KOPT-K1 (cell line): ENCODE data around the gene DAAM2.

Experiments
- H3K27ac ChIP-seq: fragments of 200-600 bp; sonication (generic); 2 replicates; pipeline ENCODE4 v1.5.1; 2016; ENCODE audit warnings: antibody characterized with exemption, mild to moderate bottlenecking, low read depth, low read length; ENCODE audit not compliant: poor library complexity, severe bottlenecking
- H3K36me3 ChIP-seq: fragments of 200-600 bp; sonication (generic); 2 replicates; pipeline ENCODE4 v1.5.1; 2017; ENCODE audit warnings: antibody characterized with exemption, mild to moderate bottlenecking, low read length, moderate library complexity; ENCODE audit not compliant: insufficient read depth
- H3K9me3 ChIP-seq: fragments of 200-600 bp; sonication (generic); 2 replicates; pipeline ENCODE4 v1.5.1; 2017; ENCODE audit warnings: antibody characterized with exemption, low read length, mild to moderate bottlenecking; ENCODE audit not compliant: insufficient read depth, poor library complexity, severe bottlenecking

Gene DAAM2

DNA sequence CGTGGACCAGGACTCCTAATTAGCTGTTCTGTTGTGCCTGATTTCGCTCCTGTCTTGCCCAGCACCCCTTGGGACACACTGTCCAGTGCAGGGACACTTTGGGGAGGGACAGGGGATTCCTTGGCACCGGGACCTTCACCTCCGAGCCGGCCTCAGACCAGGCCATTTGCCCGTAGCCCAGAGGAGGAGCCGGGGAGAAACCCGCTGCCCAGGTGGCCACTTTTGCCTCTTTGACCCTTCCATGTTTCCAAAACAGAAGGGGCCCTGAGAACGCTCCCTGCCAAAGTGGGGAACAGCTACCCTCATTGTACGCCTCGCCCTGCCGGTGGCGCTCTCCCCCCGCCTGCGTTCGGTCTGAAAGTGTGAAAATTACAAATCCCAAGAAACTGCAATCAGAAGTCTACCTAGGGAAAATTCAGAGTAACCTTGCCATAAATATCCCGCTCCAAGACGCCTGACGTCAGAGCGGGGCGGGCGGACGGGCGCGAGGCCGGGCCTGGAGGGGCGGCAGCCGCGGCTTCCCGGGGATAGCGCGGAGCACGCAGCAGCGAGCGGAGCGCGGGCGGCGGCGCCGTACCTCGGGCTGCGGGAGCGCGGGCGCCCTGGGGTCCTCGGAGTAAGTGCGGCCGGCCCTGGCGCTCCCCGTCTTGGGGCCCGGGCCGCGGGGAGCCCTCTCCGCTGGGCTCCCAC, at the start of gene DAAM2:
Gene DAAM2 (plus strand): TSS at position 527 of the 690 bp plus-strand sequence. CDS start 63,927 bp downstream, outside the sequence.
- Histone ChIP-seq H3K9me3 (no peaks in the 10 kb centered on the region), H3K27ac (no peak within 1 kb of the TSS), H3K36me3 (no peaks in the 10 kb centered on the region)

DNA sequence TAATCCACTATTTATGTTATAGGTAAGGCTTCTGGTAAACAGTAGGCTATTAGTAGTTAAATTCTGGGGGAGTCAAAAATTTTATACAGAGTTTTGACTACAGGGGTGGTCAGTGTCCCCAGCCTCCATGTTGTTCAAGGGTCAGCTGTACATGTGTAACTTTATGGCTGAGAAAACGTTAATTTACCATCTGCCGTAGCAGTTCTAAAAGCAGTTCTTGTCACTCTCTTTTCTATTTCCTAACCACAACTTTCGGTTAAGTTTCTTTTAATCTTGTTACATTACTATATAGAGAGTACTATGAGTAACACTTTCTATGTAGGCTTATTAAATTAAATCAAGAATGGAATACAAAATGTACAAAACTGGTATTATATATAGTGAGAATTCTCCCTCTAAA, 45.4 kb upstream of the DAAM2 start:
- Histone ChIP-seq H3K27ac (no peak overlapping the region), H3K9me3 (no peaks in the 10 kb centered on the region), H3K36me3 (no peaks in the 10 kb centered on the region)

DNA sequence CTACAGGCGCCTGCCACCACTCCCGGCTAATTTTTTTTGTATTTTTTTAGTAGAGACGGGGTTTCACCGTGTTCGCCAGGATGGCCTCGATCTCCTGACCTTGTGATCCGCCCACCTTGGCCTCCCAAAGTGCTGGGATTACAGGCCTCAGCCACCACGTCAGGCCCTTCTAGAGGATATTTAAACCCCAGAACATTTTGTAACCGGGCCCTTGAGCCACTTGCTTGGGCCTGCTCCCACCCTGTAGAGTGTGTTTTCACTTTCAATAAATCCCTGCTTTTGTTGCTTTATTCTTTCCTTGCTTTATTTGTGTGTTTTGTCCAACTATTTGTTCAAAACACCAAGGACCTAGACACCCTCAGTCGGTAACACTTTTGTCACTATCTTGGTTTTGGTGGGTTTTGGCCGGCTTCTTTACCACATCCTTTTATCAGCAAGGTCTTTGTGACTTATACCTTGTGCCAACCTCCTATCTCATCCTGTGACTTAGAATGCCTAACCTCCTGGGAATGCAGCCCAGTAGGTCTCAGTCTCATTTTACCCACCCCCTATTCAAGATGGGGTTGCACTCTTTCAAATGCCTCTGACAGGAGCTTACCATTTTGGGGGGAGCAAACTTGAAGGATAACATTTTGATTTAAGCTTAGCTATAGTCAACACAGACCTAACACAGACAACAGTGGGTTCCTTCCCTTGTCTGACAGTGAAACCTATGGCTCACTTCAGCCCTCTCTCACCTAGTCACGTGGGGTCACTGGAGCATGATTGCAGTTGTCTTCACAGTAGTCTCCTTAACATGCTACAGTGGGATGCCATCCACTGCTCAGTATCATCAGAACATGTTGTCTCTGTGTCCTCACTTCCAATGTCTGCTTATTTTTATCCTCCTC, 39.1 kb upstream of the DAAM2 start:
- Histone ChIP-seq H3K27ac (no peak overlapping the region), H3K9me3 (no peaks in the 10 kb centered on the region), H3K36me3 (no peaks in the 10 kb centered on the region)

DNA sequence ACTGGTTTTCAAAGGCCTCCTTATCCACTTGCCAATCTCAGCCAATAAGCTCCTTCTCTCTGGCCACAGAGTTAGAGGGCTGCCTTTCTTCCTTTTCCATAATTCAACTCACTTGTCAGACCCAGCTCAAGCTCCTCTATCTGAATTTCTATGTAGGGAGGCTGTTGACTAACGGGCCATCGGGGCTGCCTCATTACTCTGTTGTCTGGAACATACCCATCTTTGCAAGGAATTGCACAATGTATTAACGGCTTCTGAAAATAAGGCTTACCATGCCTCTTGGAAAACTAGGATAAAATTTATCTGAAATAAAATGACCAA, 38.5 kb upstream of the DAAM2 start:
- no peaks in the 10 kb centered on the region for H3K9me3 ChIP-seq
- H3K27ac ChIP-seq = no peak overlapping the region
- H3K36me3 ChIP-seq = no peaks in the 10 kb centered on the region

DNA sequence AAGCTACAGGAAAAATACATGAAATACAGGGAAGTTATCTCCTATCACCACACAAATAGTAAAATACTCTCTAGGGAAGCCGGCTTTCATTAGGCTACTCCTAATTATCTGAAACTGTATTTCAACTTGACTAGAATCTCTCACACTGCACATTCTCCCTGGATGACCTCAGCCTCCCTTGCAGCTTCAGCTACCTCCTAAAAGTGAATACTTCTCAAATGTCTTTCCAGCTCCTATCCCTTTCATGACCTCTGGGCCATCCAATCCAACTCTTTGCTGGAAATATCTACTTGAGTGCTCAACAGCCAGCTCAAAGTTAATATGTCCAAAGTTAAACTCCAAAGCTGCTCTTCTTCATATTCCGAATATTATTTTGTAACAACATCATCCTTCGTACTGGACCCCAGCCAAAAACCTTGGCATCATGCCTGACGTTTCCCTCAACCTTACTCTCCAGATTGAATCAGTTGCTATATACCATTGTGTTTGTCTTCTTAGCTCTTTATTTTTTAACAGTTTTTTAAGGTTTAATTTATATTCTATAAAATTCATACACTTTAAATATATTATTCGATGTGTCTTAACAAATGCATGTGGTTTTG, 37.6 kb upstream of the DAAM2 start:
- Histone ChIP-seq H3K9me3 (no peaks in the 10 kb centered on the region), H3K27ac (no peak overlapping the region), H3K36me3 (no peaks in the 10 kb centered on the region)

DNA sequence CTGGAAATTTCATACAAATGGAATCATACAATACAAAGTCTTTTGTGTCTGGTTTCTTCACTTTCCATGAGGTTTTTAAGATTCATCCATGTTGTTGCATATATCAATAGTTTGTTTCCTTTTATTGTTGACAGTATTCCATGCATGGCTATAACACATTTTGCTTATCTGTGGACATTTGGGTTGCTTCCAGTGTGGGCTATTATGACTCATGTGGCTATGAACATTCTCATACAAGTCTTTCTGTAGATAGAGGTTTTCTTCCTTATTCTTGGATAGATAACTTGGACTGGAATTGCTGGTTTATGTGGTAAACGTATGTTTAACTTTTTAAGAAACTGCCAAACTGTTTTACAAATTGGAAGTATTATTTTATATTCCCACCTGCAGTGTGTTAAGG, 36.9 kb upstream of the DAAM2 start:
- no peaks in the 10 kb centered on the region for H3K9me3 ChIP-seq
- no peak overlapping the region for H3K27ac ChIP-seq
- no peaks in the 10 kb centered on the region for H3K36me3 ChIP-seq

DNA sequence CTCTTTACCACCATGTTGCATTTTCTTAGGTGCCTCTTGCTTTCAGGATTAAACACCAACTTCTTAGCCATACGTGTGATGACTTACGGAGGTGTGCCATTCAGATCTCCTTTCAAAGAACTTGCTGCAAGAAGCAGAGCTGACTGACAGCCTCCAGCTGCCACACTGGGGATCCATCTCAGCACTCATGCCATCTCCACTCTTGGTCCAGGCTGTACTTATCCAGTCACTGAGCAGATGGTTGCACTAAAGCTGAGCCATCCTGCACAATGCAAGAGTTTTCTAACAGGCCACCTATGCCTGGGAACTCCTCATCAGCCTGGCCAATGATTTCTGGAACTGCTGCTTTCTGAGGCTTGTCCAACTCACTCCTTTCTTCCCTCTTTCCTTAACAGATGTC, 35.6 kb upstream of the DAAM2 start:
- no peaks in the 10 kb centered on the region for H3K36me3 ChIP-seq
- H3K9me3 ChIP-seq = no peaks in the 10 kb centered on the region
- H3K27ac ChIP-seq = no peak overlapping the region

DNA sequence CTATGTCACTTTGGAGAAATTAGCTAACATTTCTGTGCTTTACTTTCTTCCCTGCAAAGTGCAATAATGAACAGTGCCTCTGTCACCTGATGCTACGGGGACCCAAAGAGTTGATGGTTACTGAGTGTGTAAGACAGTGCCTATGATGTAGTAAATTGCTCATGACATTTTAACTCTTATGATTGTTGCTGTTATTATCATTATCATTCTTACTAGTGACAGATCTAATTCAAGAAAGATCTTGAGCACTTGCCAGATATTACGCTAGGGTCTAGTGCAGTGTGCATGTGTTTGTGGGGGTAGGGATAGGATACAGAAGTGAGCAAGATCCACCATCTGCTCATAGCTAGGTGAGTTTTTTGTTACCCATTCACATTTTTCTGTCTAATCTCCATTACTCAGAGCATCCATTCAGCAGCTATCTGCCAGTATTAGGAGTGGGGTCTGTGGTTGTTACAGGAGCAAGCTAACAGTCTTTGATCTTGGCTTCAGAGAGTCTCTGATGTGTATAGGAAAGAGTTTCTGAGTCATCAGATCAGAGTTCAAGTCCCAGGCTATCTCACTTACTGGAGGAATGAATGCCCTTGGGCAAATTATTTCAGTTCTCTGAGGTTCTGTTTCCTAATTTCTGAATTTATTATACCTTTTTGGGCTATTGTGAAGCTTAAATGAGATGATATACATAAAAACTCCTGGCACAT, 33.1 kb upstream of the DAAM2 start:
- H3K9me3 ChIP-seq = no peaks in the 10 kb centered on the region

DNA sequence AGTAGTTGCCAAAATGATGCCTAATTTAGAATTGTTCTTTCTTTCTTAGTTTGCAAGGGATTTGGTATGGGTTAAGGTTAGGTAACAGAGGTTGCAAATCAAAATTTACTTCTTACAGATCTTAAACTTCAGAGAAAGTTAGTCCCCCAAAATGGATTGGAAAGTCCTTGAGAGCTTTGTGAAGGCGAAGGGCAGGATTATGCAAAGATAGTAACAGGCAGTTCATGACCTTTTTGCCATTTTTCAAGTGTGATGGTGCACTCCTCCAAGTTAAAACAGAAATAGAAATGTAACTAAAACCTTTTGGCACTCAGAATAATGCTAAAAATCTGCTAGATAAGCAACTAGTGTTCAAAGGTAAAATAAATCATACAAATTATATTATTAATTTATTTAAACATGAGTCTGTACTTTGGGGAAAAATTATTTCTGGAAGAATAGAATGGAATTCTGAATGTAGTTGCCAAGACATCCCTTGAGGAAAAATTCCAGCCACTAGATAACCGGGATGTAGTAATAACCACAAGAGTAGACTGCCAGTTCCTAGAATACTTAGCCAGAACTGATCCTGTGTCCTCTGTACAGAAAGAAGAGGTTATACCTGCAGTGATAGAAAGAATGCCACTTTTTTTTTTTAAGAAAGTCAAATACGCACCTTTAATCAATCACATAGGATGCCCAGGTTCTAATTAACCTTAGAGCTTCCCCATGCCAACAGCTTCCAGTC, 31.8 kb upstream of the DAAM2 start:
- no peak overlapping the region for H3K27ac ChIP-seq
- no peaks in the 10 kb centered on the region for H3K36me3 ChIP-seq
- no peaks in the 10 kb centered on the region for H3K9me3 ChIP-seq

More for the DNA sequence above, 33.1 kb upstream of the DAAM2 start:
- Histone ChIP-seq H3K36me3 (no peaks in the 10 kb centered on the region), H3K27ac (no peak overlapping the region)

DNA sequence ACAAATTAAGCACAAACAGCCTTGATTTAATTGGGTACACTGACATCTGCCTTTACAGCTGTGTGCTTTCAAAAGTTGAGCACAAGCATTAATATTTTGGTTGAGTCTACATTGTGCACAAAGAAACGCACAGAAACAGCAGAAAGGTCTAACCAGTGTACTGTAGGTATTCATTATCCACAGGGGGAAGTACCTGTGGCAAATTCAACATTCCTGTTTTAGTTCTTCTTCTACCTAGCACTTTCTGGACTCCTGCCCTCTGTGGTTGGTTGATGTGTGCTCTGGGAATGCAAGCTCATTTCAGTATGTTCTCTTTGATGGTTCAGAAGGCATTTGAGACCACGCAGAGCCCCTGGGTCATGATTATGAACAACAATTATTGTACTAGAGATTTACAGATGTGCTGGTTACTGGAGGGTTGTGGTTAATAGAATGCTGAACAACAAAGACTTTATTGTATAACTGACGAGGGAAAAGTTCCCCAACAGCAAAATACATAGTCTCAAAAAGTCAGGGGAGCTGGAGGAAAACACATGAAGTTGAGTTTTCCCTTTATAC, 26.6 kb upstream of the DAAM2 start:
- H3K9me3 ChIP-seq = no peaks in the 10 kb centered on the region
- H3K27ac ChIP-seq = no peak overlapping the region
- no peaks in the 10 kb centered on the region for H3K36me3 ChIP-seq

DNA sequence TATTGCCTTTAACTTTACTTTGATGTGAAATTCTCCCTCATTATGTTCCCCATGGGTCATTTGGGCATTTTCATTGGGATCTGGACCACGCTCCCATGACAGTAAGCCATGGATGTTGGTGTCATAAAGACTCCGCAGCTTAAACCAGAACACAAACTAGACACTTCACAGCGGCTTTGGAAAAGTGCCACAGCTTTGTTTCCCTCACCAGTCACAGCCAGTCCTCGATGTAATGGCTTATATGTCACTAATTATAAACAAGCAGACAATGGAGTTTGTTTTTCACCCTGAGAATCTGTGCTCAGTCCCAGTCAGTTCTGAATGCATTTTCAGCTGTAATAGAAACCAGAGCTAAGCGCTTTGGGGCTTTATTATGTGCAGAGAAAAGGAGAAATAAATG, 23.2 kb upstream of the DAAM2 start:
- Histone ChIP-seq H3K27ac (no peak overlapping the region), H3K36me3 (no peaks in the 10 kb centered on the region), H3K9me3 (no peaks in the 10 kb centered on the region)

DNA sequence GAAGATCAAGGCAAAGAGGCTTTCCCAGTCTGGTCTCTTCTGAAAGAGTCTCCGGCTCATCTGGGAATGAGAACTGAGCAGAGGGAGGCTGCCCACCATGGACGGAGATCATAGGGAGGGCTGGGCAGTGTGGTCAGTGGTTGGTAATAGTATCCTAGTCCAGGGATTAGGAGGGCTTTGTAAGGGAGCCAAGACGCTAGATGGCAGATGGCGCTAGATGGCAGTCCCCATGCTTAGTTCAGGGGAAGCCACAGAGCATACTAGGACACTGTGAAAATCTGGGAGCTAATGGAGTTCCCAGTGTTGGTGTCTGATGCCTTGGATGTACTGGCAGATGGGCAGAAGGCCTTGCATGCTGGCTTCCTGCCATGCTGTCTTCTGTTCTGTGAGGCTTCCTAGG, 21.7 kb upstream of the DAAM2 start:
- Histone ChIP-seq H3K9me3 (no peaks in the 10 kb centered on the region), H3K27ac (no peak overlapping the region), H3K36me3 (no peaks in the 10 kb centered on the region)

DNA sequence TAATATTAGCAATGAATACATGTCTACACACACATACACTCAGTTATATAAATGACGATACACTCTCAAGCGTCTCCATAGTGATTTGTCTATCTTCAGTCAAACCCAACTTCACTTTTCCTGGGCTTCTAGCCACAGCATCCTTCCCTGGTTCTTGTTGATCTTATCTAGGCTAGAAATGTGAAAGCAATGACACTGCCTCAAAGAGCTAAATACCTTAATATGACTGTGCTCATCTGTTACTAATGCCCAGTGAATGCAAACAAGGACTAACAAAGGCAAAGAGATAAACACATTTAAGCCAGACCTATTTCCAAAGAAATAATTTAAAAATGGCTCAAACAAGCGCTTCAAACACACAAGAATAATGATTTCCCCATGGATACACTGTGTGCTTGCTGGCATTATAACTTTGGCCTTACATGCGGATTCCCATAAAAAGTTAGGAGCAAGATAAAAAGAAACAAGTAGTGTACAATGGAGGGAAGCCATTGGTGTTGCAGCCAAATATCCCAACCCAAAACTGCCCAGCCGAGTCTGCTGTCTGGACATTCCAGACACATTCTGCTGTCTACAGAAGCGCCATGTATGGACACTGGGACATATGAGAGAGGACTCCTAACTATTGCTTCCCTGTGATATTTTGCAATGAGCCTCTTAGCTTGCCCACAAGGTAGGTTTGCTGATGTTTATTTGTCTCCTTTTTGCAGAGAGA, 19.5 kb upstream of the DAAM2 start:
- H3K27ac ChIP-seq = no peak overlapping the region
- no peaks in the 10 kb centered on the region for H3K36me3 ChIP-seq
- no peaks in the 10 kb centered on the region for H3K9me3 ChIP-seq

DNA sequence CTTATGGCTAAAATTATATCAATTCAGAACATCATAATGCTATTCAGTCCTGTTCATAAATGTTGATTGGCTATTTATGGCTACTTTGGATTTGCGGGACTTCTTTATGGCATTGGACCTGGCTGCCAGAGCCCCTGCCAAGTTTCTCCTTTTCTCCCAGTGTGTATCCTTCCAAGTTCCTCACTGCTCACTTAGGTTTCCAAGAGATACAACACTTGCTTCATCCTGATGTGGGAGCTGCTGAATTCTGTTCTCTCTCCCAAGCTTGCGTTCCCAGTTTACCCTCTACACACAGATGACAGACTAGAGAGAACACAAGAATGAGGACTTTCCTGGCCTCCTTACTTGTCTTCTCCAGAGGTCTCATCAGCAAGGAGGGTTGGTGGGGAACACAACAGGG, 18.4 kb upstream of the DAAM2 start:
- Histone ChIP-seq H3K27ac (no peak overlapping the region), H3K36me3 (no peaks in the 10 kb centered on the region), H3K9me3 (no peaks in the 10 kb centered on the region)
